Osteocyte (in vitro differentiated cells): ENCODE data around the gene NHP2. TPM values are rescaled to one million over a fixed set of nuclear protein-coding genes. Genes with fewer than 3 reads are reported as not detected.
"Not testable (repeated sequence)": the region's sequence is repeated elsewhere in the genome, so short reads cannot be mapped to it uniquely, and the experiment has no call there.

ENCODE experiments used
- DNase-seq: peaks from one replicate; pipeline ENCODE4 v3.0.0; 2021; ENCODE audit warnings: mixed read lengths; ENCODE audit not compliant: unreplicated experiment; ENCODE audit errors: extremely low spot score
- H3K27ac Mint-ChIP-seq: one replicate; pipeline ENCODE4 v1.8.0; 2021; ENCODE audit warnings: mild to moderate bottlenecking, mixed read lengths; ENCODE audit not compliant: unreplicated experiment
- H3K27me3 Mint-ChIP-seq: one replicate; pipeline ENCODE4 v1.8.0; 2021; ENCODE audit warnings: mixed read lengths; ENCODE audit not compliant: unreplicated experiment
- H3K36me3 Mint-ChIP-seq: one replicate; pipeline ENCODE4 v1.8.0; 2021; ENCODE audit warnings: mixed read lengths; ENCODE audit not compliant: unreplicated experiment
- H3K4me1 Mint-ChIP-seq: one replicate; pipeline ENCODE4 v1.8.0; 2021; ENCODE audit warnings: mixed read lengths; ENCODE audit not compliant: unreplicated experiment
- H3K4me3 Mint-ChIP-seq: one replicate; pipeline ENCODE4 v1.8.0; 2021; ENCODE audit warnings: mild to moderate bottlenecking, moderate library complexity, mixed read lengths; ENCODE audit not compliant: unreplicated experiment
- H3K9me3 Mint-ChIP-seq: one replicate; pipeline ENCODE4 v1.8.0; 2021; ENCODE audit warnings: mixed read lengths; ENCODE audit not compliant: unreplicated experiment
- CTCF ChIP-seq: fragments of 200-600 bp; sonication (generic); IDR thresholded peaks from 2 replicates; pipeline ENCODE4 v1.5.0; 2021; ENCODE audit warnings: antibody characterized with exemption, mild to moderate bottlenecking, moderate library complexity
- total RNA-seq: library from RNA; stranded (reverse); gene quantifications from 2 replicates; pipeline ENCODE4 v1.2.1, GENCODE V29; 2021

The NHP2 gene
- total RNA-seq, 1 donor from 2014 or later = 94.2 TPM

DNA sequence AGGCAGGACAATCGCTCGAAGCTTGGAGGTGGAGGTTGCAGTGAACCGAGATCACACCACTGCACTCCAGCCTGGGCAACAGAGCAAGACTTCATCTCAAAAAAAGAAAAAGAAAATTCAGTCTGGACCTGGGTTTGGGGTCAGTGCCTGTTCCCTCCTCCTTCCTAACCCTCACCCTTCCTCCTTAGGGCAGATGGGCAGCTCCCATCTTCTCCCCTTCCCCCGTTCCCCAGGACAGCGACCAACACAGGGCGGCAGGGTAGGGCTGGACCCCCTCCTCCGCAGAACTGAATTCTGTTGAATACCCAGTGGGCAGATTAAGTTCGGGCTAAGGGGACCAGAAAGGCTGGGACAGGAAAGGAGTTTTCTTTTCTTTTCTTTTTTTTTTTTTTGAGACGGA lies 24.4 kb downstream of the NHP2 start:
- no peak for DNase-seq
- no peaks in the 10 kb centered on the region for H3K27me3 Mint-ChIP-seq

DNA sequence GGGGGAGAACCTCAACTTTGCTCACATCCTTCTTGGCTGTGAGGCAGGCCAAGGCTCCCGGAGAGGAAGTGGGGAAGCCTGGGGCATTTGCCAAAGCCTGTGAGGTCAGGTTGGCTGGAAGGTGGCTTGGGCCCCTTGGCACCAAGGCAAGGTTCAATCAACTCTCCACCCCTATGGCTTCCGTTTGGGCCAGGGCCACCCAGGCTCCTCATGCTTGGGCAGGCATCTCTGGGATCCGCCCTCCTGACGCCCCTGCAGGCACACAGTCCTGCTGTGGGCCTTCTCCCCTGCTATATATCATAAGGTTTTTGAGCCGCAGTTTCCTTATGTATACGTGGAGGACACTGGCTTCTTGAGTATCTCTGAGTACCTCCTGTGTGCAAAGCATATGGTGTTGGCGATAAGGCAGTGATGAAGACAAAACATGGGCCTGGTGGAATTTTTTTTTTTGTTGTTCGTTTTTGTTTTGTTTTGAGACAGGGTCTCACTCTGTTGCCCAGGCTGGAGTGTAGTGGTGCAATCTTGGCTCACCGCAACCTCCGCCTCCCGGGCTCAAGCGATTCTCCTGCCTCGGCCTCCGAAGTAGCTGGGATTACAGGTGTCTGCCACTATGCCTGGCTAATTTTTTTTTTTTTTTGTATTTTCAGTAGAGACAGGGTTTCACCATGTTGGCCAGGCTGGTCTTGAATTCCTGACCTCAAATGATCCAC lies 26.2 kb downstream of the NHP2 start:
- not testable (repeated sequence) for H3K27ac Mint-ChIP-seq, H3K9me3 Mint-ChIP-seq, H3K36me3 Mint-ChIP-seq, H3K4me3 Mint-ChIP-seq, H3K27me3 Mint-ChIP-seq, DNase-seq
- H3K4me1 Mint-ChIP-seq = peaks cover 14% of the 10 kb centered on the region

More for the DNA sequence above, 24.4 kb downstream of the NHP2 start:
- Mint-ChIP-seq H3K27ac (no peak overlapping the region), H3K4me1 (peaks cover 14% of the 10 kb centered on the region), H3K36me3 (peaks cover 7% of the 10 kb centered on the region), H3K4me3 (no peak overlapping the region), H3K9me3 (no peaks in the 10 kb centered on the region)
- no peak for TF ChIP-seq CTCF

DNA sequence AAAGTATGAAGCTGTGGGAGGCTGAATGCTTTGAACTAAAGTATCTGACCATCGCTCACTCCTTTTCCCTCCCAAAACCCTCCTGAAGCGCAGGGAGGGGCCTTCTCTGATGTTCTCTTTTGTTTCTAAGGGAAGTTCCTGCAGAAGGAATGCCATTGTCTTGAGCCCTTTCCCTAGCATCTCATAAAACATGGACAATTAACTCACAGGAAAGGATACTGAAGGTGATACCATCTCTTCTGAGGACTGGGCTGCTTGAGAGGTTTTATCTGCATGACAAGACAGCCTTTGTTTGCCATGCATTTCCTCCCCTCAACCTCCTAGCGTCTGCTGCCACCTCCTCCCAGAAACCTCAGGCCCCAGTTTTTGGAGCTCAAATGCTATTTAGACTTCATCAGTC lies 27.1 kb downstream of the NHP2 start:
- DNase-seq = no peak
- H3K36me3 Mint-ChIP-seq = peaks cover under 1% of the 10 kb centered on the region
- H3K9me3 Mint-ChIP-seq = no peaks in the 10 kb centered on the region
- H3K27me3 Mint-ChIP-seq = no peaks in the 10 kb centered on the region
- no peak overlapping the region for H3K4me3 Mint-ChIP-seq
- H3K27ac Mint-ChIP-seq = no peak overlapping the region
- TF ChIP-seq CTCF = no peak
- H3K4me1 Mint-ChIP-seq = peaks cover 9% of the 10 kb centered on the region

DNA sequence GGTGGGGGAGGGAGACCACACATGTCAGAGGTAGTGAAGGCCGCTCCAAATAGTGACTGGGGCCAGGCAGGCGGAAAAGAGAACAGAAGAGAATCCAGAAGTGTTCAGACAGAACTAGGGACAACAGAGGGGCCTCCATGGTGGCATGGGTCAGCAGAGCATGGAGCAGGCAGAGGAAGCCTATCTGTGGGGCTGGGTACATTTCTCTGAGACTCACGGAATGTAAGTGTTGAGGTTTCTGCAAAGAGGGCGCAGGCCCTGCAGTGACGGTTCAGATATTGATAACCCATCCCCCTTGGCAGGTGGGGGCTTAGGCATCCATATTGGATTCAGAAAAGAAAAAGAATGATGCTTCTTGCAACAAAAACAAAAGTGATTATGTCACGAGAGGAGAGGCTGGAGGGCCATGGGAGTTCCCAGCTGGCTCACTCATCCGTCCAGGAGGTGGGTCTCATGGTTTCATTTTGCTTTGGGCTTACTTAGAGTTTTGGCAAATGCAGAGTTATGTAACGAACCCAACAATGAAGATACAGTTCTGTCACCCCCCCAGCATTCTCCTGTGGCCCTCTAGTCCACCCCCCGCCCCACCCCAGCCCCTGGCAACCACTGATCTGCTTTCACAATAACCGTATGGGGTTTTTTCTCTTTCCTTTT lies 28.3 kb downstream of the NHP2 start:
- Mint-ChIP-seq H3K36me3 (no peaks in the 10 kb centered on the region), H3K4me1 (peaks cover 4% of the 10 kb centered on the region), H3K27ac (no peak overlapping the region), H3K4me3 (no peak overlapping the region), H3K9me3 (no peaks in the 10 kb centered on the region), H3K27me3 (no peaks in the 10 kb centered on the region)
- DNase-seq = no peak
- TF ChIP-seq CTCF = no peak

- Mint-ChIP-seq H3K27me3 (no peaks in the 10 kb centered on the region), H3K4me1 (no peaks in the 10 kb centered on the region), H3K9me3 (no peaks in the 10 kb centered on the region), H3K36me3 (no peaks in the 10 kb centered on the region), H3K27ac (no peak overlapping the region), H3K4me3 (no peak overlapping the region)
- no peak for DNase-seq
- TF ChIP-seq CTCF = no peak
Measured at GRCh38 chr5:178123966-178124925, 29.4 kb downstream of the NHP2 start.
